Neural cell (in vitro differentiated cells): ENCODE measurements around the gene FCHO2.

Experiments used
- CTCF ChIP-seq: fragments of 450-650 bp; IDR thresholded peaks from 2 replicates; pipeline ENCODE4 v1.5.1; 2014; ENCODE audit warnings: antibody characterized with exemption, mild to moderate bottlenecking, moderate library complexity; ENCODE audit not compliant: poor library complexity, severe bottlenecking
- EP300 ChIP-seq: fragments of 450-650 bp; conservative IDR thresholded peaks from 2 replicates; pipeline ENCODE4 v1.6.1; 2014; ENCODE audit warnings: antibody characterized with exemption, mild to moderate bottlenecking, moderate library complexity; ENCODE audit not compliant: poor library complexity, severe bottlenecking
- EZH2 ChIP-seq: fragments of 200-600, 300-800 bp; shearing (Covaris generic), sonication (generic); IDR thresholded peaks from 2 replicates; pipeline ENCODE4 v1.6.1; 2014; ENCODE audit warnings: antibody characterized with exemption, low read length, borderline replicate concordance, mild to moderate bottlenecking; ENCODE audit not compliant: insufficient read depth, poor library complexity, severe bottlenecking
- POLR2AphosphoS5 ChIP-seq: IDR thresholded peaks from 2 replicates; pipeline ENCODE4 v1.6.1; 2012
- RAD21 ChIP-seq: fragments of 450-650 bp; conservative IDR thresholded peaks from 2 replicates; pipeline ENCODE4 v1.6.1; 2014; ENCODE audit warnings: antibody characterized with exemption, mild to moderate bottlenecking, moderate library complexity
- REST ChIP-seq: IDR thresholded peaks from 2 replicates; pipeline ENCODE4 v1.6.1; 2012; ENCODE audit warnings: borderline replicate concordance
- SMC3 ChIP-seq: fragments of 450-650 bp; conservative IDR thresholded peaks from 2 replicates; pipeline ENCODE4 v1.6.1; 2014; ENCODE audit warnings: antibody characterized with exemption, mild to moderate bottlenecking, moderate library complexity; ENCODE audit not compliant: poor library complexity
- TAF1 ChIP-seq: IDR thresholded peaks from 2 replicates; pipeline ENCODE4 v1.6.1; 2012; ENCODE audit warnings: low read depth

GRCh38 chr5:72988769-72989168, 32.9 kb downstream of the FCHO2 start:
- no peak for TF ChIP-seq CTCF
- TF ChIP-seq EP300: no peak
- no peak for TF ChIP-seq EZH2
- TF ChIP-seq SMC3: no peak
- TF ChIP-seq RAD21: no peak
- TF ChIP-seq TAF1: no peak
- no peak for TF ChIP-seq POLR2AphosphoS5
- TF ChIP-seq REST: no peak
